ENCODE data around the gene ASPDH.

Gene ASPDH

GRCh38 chr19:50555450-50556281 lies 42.0 kb upstream of the ASPDH start:
- H3K36me3 ChIP-seq (ENCODE audit: insufficient read depth) = no peaks in the 10 kb centered on the region
- no peaks in the 10 kb centered on the region for H3K4me1 ChIP-seq (ENCODE audit: low read depth, poor library complexity, severe bottlenecking)
- no peak overlapping the region for H3K4me3 ChIP-seq (IDR thresholded peaks at IDR 0.05; ENCODE audit: insufficient read depth, low read depth, low read length)
- no peak overlapping the region for H3K27ac ChIP-seq
- H3K27me3 ChIP-seq (ENCODE audit: insufficient read depth, low read depth) = peaks cover 64% of the 10 kb centered on the region
- H3K79me2 ChIP-seq (ENCODE audit: insufficient read depth, low read depth) = no peaks in the 10 kb centered on the region
- H4K20me1 ChIP-seq (ENCODE audit: insufficient read depth) = no peaks in the 10 kb centered on the region
- TF ChIP-seq CTCF (conservative IDR thresholded peaks at IDR 0.05; ENCODE audit: low read depth, low read length) = no peak
- H2AFZ ChIP-seq (ENCODE audit: low read depth) = no peak overlapping the region
- no peak overlapping the region for H3K4me2 ChIP-seq
- no peak overlapping the region for H3K9ac ChIP-seq

GRCh38 chr19:50555033-50555432 lies 41.3 kb upstream of the ASPDH start:
- no peak overlapping the region for H3K27ac ChIP-seq
- H3K4me3 ChIP-seq (IDR thresholded peaks at IDR 0.05; ENCODE audit: insufficient read depth, low read depth, low read length) = no peak overlapping the region
- H3K27me3 ChIP-seq (ENCODE audit: insufficient read depth, low read depth) = peaks cover 65% of the 10 kb centered on the region
- no peaks in the 10 kb centered on the region for H4K20me1 ChIP-seq (ENCODE audit: insufficient read depth)
- TF ChIP-seq CTCF (conservative IDR thresholded peaks at IDR 0.05; ENCODE audit: low read depth, low read length) = no peak
- no peak overlapping the region for H3K9ac ChIP-seq
- H3K4me2 ChIP-seq = no peak overlapping the region
- H2AFZ ChIP-seq (ENCODE audit: low read depth) = no peak overlapping the region
- H3K4me1 ChIP-seq (ENCODE audit: low read depth, poor library complexity, severe bottlenecking) = no peaks in the 10 kb centered on the region
- H3K79me2 ChIP-seq (ENCODE audit: insufficient read depth, low read depth) = no peaks in the 10 kb centered on the region
- no peaks in the 10 kb centered on the region for H3K36me3 ChIP-seq (ENCODE audit: insufficient read depth)

- Histone ChIP-seq H3K27me3 (ENCODE audit: insufficient read depth, low read depth) (peaks cover 65% of the 10 kb centered on the region), H3K9ac (no peak overlapping the region), H3K27ac (no peak overlapping the region), H3K79me2 (ENCODE audit: insufficient read depth, low read depth) (no peaks in the 10 kb centered on the region), H3K4me3 (IDR thresholded peaks at IDR 0.05; ENCODE audit: insufficient read depth, low read depth, low read length) (no peak overlapping the region), H3K4me2 (no peak overlapping the region), H4K20me1 (ENCODE audit: insufficient read depth) (no peaks in the 10 kb centered on the region), H3K4me1 (ENCODE audit: low read depth, poor library complexity, severe bottlenecking) (no peaks in the 10 kb centered on the region), H3K36me3 (ENCODE audit: insufficient read depth) (no peaks in the 10 kb centered on the region), H2AFZ (ENCODE audit: low read depth) (no peak overlapping the region)
- TF ChIP-seq CTCF (conservative IDR thresholded peaks at IDR 0.05; ENCODE audit: low read depth, low read length) = no peak
These were observed 40.5 kb upstream of the ASPDH start for GRCh38 chr19:50554212-50554611.

GRCh38 chr19:50553134-50553703 lies 39.5 kb upstream of the ASPDH start:
- H3K4me3 ChIP-seq (IDR thresholded peaks at IDR 0.05; ENCODE audit: insufficient read depth, low read depth, low read length) = no peak overlapping the region
- no peak overlapping the region for H2AFZ ChIP-seq (ENCODE audit: low read depth)
- peaks cover 61% of the 10 kb centered on the region for H3K27me3 ChIP-seq (ENCODE audit: insufficient read depth, low read depth)
- H3K36me3 ChIP-seq (ENCODE audit: insufficient read depth) = no peaks in the 10 kb centered on the region
- no peak for TF ChIP-seq CTCF (conservative IDR thresholded peaks at IDR 0.05; ENCODE audit: low read depth, low read length)
- no peak overlapping the region for H3K27ac ChIP-seq
- H3K4me1 ChIP-seq (ENCODE audit: low read depth, poor library complexity, severe bottlenecking) = no peaks in the 10 kb centered on the region
- H3K9ac ChIP-seq = no peak overlapping the region
- no peaks in the 10 kb centered on the region for H3K79me2 ChIP-seq (ENCODE audit: insufficient read depth, low read depth)
- no peak overlapping the region for H3K4me2 ChIP-seq
- H4K20me1 ChIP-seq (ENCODE audit: insufficient read depth) = no peaks in the 10 kb centered on the region
